K562 (cell line): ENCODE measurements around the gene CACNA2D2. TPM values are rescaled to one million over a fixed set of nuclear protein-coding genes. Genes with fewer than 3 reads are reported as not detected.

Experiments
- CHD7 ChIP-seq: fragments of 200-600 bp; sonication (generic); IDR thresholded peaks from one replicate; pipeline ENCODE4 v1.6.1; 2012; ENCODE audit warnings: mild to moderate bottlenecking, low read depth, low read length, inconsistent platforms
- HDAC6 ChIP-seq: IDR thresholded peaks from 2 replicates; pipeline ENCODE4 v1.6.1; 2012; ENCODE audit warnings: low read depth, mild to moderate bottlenecking, control low read depth, inconsistent platforms, low read length, moderate library complexity
- PML ChIP-seq: IDR thresholded peaks from 2 replicates; pipeline ENCODE4 v1.6.1; 2012; ENCODE audit warnings: low read length, inconsistent platforms
- PPARD ChIP-seq: fragments of 250-450 bp; sonication (Bioruptor Pico); IDR thresholded peaks from 2 replicates; pipeline ENCODE4 v1.8.0; 2022; ENCODE audit warnings: inconsistent platforms, mild to moderate bottlenecking, moderate library complexity
- RHOXF2B ChIP-seq: fragments of 250-450 bp; sonication (Bioruptor Pico); conservative IDR thresholded peaks from 2 replicates; pipeline ENCODE4 v1.5.1; 2021
- RNF219 ChIP-seq: fragments of 250-450 bp; sonication (Bioruptor Pico); IDR thresholded peaks from 2 replicates; pipeline ENCODE4 v1.5.0; 2022; ENCODE audit warnings: mild to moderate bottlenecking
- SFPQ ChIP-seq: fragments of 200-400 bp; formaldehyde crosslinking; IDR thresholded peaks from 2 replicates; pipeline ENCODE4 v1.6.1; 2017; ENCODE audit warnings: mild to moderate bottlenecking, low read depth, low read length, moderate library complexity
- SMARCB1 ChIP-seq: IDR thresholded peaks from 2 replicates; pipeline ENCODE4 v1.6.1; 2011; ENCODE audit warnings: improper control_type of control experiment, low read depth; ENCODE audit not compliant: insufficient read length
- ZNF274 ChIP-seq: IDR thresholded peaks from 2 replicates; pipeline ENCODE4 v1.6.1; 2011; ENCODE audit warnings: low read depth, mild to moderate bottlenecking, low read length, moderate library complexity, borderline replicate concordance
- polyA plus RNA-seq, 8 experiments: library from polyadenylated mRNA; depleted of rRNA in 4 of 8; stranded (reverse) in 5 of 8; unstranded in 3 of 8; fragments of >200 nt; fragmentation: Nextera tagmentation in 2 of 8; fragmentation: Illumina TruSeq in 1 of 8; extraction: Ambion mirVana in 2 of 8; extraction: Trizol in 1 of 8; gene quantifications; 2 replicates each; pipeline versions ENCODE4 v1.2.1 to v1.2.3, GENCODE V29; 2011 to 2014; ENCODE audit warnings: inconsistent platforms in 1 of 8, missing spikeins in 1 of 8
- total RNA-seq, 7 experiments: library from RNA; depleted of rRNA in 6 of 7; stranded (reverse); fragments of >200 nt in 6 of 7; fragmentation: Illumina TruSeq in 2 of 7; extraction: Trizol in 2 of 7; gene quantifications; 2 replicates each; pipeline versions ENCODE4 v1.2.1 to v1.2.3, GENCODE V29; 2011 to 2021; ENCODE audit warnings: low replicate concordance in 1 of 7

CACNA2D2 gene
- total and polyA plus RNA-seq, 9 of the 15 experiments (the other 6 are each of a cell fraction or from before 2014, with no cell fraction given) = 0.11 to 0.58 (median 0.36) TPM; not detected in 2

GRCh38 chr3:50324351-50325112 lies 178.9 kb downstream of the CACNA2D2 start (continued):
- no peak for TF ChIP-seq CHD7
- TF ChIP-seq PML = no peak
- TF ChIP-seq HDAC6 = no peak
- TF ChIP-seq RNF219 = no peak
- TF ChIP-seq PPARD (CRISPR knock-in tag) = no peak
- no peak for TF ChIP-seq SFPQ
- TF ChIP-seq ZNF274 = no peak
- no peak for TF ChIP-seq RHOXF2B
- no peak for TF ChIP-seq SMARCB1
